Mucosa of rectum (tissue), 2 donors: Measurements from ENCODE around the gene SUN3.
A peak's percentile ranks its signal among the peaks of the same experiment; 100 is the strongest.
"Not testable (repeated sequence)": the region's sequence is repeated elsewhere in the genome, so short reads cannot be mapped to it uniquely, and the experiment has no call there.

Source experiments
- H3K27ac ChIP-seq, 2 donors: one replicate each; pipeline ENCODE4 v1.7.0; 2013; ENCODE audit warnings: inconsistent platforms in 2 of 2, low read depth in 2 of 2, low read length in 2 of 2
- H3K27me3 ChIP-seq, 2 donors: one replicate each; pipeline ENCODE4 v1.7.0; 2013; ENCODE audit warnings: low read length in 2 of 2; ENCODE audit not compliant: control insufficient read depth in 2 of 2, insufficient read depth in 2 of 2
- H3K36me3 ChIP-seq, 2 donors: one replicate each; pipeline ENCODE4 v1.7.0; 2013; ENCODE audit warnings: low read length in 2 of 2; ENCODE audit not compliant: control insufficient read depth in 2 of 2, insufficient read depth in 2 of 2
- H3K4me1 ChIP-seq, 2 donors: one replicate each; pipeline ENCODE4 v1.7.0; 2013; ENCODE audit warnings: low read length in 2 of 2, mild to moderate bottlenecking in 1 of 2; ENCODE audit not compliant: control insufficient read depth in 2 of 2, insufficient read depth in 2 of 2
- H3K4me3 ChIP-seq, 2 donors: one replicate each; pipeline ENCODE4 v1.7.0; 2013; ENCODE audit warnings: low read length in 2 of 2
- H3K9ac ChIP-seq, 2 donors: one replicate each; pipeline ENCODE4 v1.7.0; 2013; ENCODE audit warnings: low read length in 2 of 2, low read depth in 1 of 2, mild to moderate bottlenecking in 1 of 2
- H3K9me3 ChIP-seq, 2 donors: one replicate each; pipeline ENCODE4 v1.7.0; 2013; ENCODE audit warnings: low read length in 2 of 2; ENCODE audit not compliant: control insufficient read depth in 2 of 2
- donor health status: healthy.
- donor health status: Normal muscosa, but diverticular disease.

The SUN3 gene

GRCh38 chr7:47947355-47947749 lies 81.6 kb downstream of the SUN3 start:
- peaks cover 17 to 19% of the 10 kb centered on the region in 2 donors for H3K4me1 ChIP-seq
- H3K9me3 ChIP-seq = no peaks in the 10 kb centered on the region
- no peak overlapping the region for H3K9ac ChIP-seq
- no peaks in the 10 kb centered on the region for H3K36me3 ChIP-seq
- no peak overlapping the region for H3K4me3 ChIP-seq
- H3K27me3 ChIP-seq = no peaks in the 10 kb centered on the region
- H3K27ac ChIP-seq = no peak overlapping the region

- H3K36me3 ChIP-seq = no peaks in the 10 kb centered on the region
- no peak overlapping the region for H3K27ac ChIP-seq
- peaks cover 11 to 17% of the 10 kb centered on the region in 2 donors for H3K4me1 ChIP-seq
- H3K9ac ChIP-seq = no peak overlapping the region
- no peak overlapping the region for H3K4me3 ChIP-seq
- H3K9me3 ChIP-seq = no peaks in the 10 kb centered on the region
- H3K27me3 ChIP-seq = no peaks in the 10 kb centered on the region
These were observed 82.1 kb downstream of the SUN3 start for GRCh38 chr7:47946581-47947354.

- Histone ChIP-seq H3K27me3 (no peaks in the 10 kb centered on the region), H3K9me3 (no peaks in the 10 kb centered on the region), H3K4me1 (peaks cover 10 to 19% of the 10 kb centered on the region in 2 donors), H3K36me3 (no peaks in the 10 kb centered on the region), H3K9ac (no peak overlapping the region), H3K27ac (no peak overlapping the region), H3K4me3 (no peak overlapping the region)
These were observed 83.5 kb downstream of the SUN3 start for GRCh38 chr7:47945261-47946015.

GRCh38 chr7:47944536-47945260 lies 84.2 kb downstream of the SUN3 start:
- peaks cover 15 to 22% of the 10 kb centered on the region in 2 donors for H3K4me1 ChIP-seq
- no peaks in the 10 kb centered on the region for H3K27me3 ChIP-seq
- H3K27ac ChIP-seq = no peak overlapping the region
- no peak overlapping the region for H3K9ac ChIP-seq
- H3K36me3 ChIP-seq = no peaks in the 10 kb centered on the region
- no peak overlapping the region for H3K4me3 ChIP-seq
- no peaks in the 10 kb centered on the region for H3K9me3 ChIP-seq

DNA sequence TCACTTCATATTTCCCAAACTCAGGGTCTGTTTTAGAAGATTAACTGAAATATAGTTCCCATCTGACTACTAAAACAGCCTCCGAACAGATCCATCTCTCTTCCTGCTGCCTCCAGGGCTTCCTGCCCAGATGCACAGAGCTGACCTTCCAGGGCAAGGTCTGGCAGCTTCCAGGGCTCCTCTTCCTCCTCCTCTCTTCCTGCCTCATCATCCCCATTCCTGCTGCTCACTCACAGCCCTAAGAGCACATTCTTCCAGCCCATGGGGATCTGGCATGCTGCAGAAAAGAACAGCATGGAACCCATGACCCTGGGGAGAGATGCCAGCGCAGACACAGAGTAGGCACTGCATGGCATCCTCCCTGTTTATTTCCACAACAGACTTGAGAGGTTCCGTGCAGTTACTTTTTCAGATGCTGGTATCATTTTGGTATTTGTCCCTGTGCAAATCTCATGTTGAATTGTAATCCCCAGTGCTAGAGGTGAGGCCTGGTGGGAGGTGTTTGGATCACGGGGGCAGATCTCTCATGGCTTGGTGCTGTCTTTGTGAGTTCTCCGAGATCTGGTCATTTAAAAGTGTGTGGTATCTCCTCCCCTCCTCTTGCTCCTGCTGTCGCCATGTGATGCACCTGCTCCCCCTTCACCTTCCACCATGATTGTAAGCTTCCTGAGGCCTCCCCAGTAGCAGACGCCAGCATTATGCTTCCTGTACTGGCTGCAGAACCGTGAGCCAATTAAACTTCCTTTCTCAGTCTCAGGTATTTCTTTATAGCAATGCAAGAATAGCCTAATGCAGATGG lies 85.0 kb downstream of the SUN3 start:
- Histone ChIP-seq H3K27me3 (no peaks in the 10 kb centered on the region), H3K4me1 (peaks cover 15 to 28% of the 10 kb centered on the region in 2 donors), H3K9ac (no peak overlapping the region), H3K9me3 (no peaks in the 10 kb centered on the region), H3K4me3 (no peak overlapping the region), H3K36me3 (no peaks in the 10 kb centered on the region), H3K27ac (no peak overlapping the region)

- H3K27me3 ChIP-seq, H3K27ac ChIP-seq, H3K4me3 ChIP-seq, H3K36me3 ChIP-seq, H3K9me3 ChIP-seq, H3K9ac ChIP-seq: not testable (repeated sequence)
- H3K4me1 ChIP-seq = peaks cover 19 to 28% of the 10 kb centered on the region in 2 donors
These were observed 86.3 kb downstream of the SUN3 start for GRCh38 chr7:47942651-47943050.

GRCh38 chr7:47942132-47942531 lies 86.8 kb downstream of the SUN3 start:
- Histone ChIP-seq H3K36me3 (no peaks in the 10 kb centered on the region), H3K27ac (no peak overlapping the region)

DNA sequence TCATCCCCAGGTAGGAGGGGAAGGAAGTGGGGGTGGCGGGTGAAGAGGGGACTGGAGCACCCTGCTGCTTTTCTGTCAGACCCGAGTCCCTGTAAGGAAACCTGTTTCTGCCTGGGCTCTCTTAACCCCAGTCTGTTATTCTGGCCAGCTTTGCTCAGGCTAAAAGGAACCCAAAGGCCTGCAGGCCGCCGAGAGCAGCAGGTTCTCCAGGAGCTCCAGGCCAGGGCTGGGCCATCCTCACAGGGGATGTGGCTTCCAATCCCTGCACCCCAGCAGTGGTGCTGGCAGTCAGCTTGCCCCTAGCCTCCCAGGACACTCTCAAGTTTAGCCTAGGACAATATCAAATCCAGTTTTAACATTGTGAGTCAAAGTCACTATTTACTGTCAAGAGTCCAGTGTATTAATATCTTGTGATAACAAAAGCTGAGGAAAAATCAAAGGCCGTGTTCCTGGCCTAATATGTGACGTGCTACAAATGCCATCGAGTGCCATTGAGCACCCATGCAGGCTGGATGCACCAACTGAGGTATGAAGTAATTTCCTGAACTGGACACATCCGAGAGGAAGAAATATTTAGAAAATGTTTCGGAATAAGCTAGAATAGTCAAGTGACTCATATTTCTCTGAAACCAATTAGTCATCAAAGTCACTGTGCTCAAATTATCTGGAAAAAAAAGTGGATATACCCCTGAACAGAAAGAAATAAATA lies 87.6 kb downstream of the SUN3 start:
- Histone ChIP-seq H3K9me3 (no peaks in the 10 kb centered on the region), H3K36me3 (no peaks in the 10 kb centered on the region), H3K9ac (peak overlapping the region; percentile 50 to 56), H3K27me3 (no peaks in the 10 kb centered on the region), H3K4me3 (peak overlapping the region; percentile 25 to 48), H3K27ac (peak overlapping the region; percentile 89 to 91), H3K4me1 (peaks cover 19 to 28% of the 10 kb centered on the region in 2 donors)

More at GRCh38 chr7:47942132-47942531, 86.8 kb downstream of the SUN3 start:
- Histone ChIP-seq H3K27me3 (no peaks in the 10 kb centered on the region), H3K4me1 (peaks cover 19 to 28% of the 10 kb centered on the region in 2 donors), H3K9ac (no peak overlapping the region), H3K9me3 (no peaks in the 10 kb centered on the region), H3K4me3 (peak overlapping the region in 1 of 2 donors; percentile 32)
